ENCODE results near the gene HMBS.

Gene HMBS

GRCh38 chr11:119047205-119047604 is 37.5 kb upstream of the HMBS start:
- no peak for TF ChIP-seq CTCF (IDR thresholded peaks at IDR 0.05; ENCODE audit: low read depth, low read length)
- H3K4me3 ChIP-seq (ENCODE audit: low read depth, low read length), result no peak overlapping the region

GRCh38 chr11:119048644-119049043 is 36.0 kb upstream of the HMBS start:
- no peak for TF ChIP-seq CTCF (IDR thresholded peaks at IDR 0.05; ENCODE audit: low read depth, low read length)
- no peak overlapping the region for H3K4me3 ChIP-seq (ENCODE audit: low read depth, low read length)

GRCh38 chr11:119049081-119049480 is 35.6 kb upstream of the HMBS start:
- no peak for TF ChIP-seq CTCF (IDR thresholded peaks at IDR 0.05; ENCODE audit: low read depth, low read length)
- no peak overlapping the region for H3K4me3 ChIP-seq (ENCODE audit: low read depth, low read length)

GRCh38 chr11:119051440-119052162 is 33.1 kb upstream of the HMBS start:
- no peak for TF ChIP-seq CTCF (IDR thresholded peaks at IDR 0.05; ENCODE audit: low read depth, low read length)
- no peak overlapping the region for H3K4me3 ChIP-seq (ENCODE audit: low read depth, low read length)

GRCh38 chr11:119052163-119052814 is 32.4 kb upstream of the HMBS start:
- no peak overlapping the region for H3K4me3 ChIP-seq (ENCODE audit: low read depth, low read length)
- TF ChIP-seq CTCF (IDR thresholded peaks at IDR 0.05; ENCODE audit: low read depth, low read length), result no peak

GRCh38 chr11:119054418-119054817 is 30.3 kb upstream of the HMBS start:
- TF ChIP-seq CTCF (IDR thresholded peaks at IDR 0.05; ENCODE audit: low read depth, low read length), result no peak
- no peak overlapping the region for H3K4me3 ChIP-seq (ENCODE audit: low read depth, low read length)

- no peak for TF ChIP-seq CTCF (IDR thresholded peaks at IDR 0.05; ENCODE audit: low read depth, low read length)
- H3K4me3 ChIP-seq (ENCODE audit: low read depth, low read length), result peak overlapping the region; percentile 86
Observed at GRCh38 chr11:119055901-119056300, 28.8 kb upstream of the HMBS start.

Data from WI38 (cell line).